GM23338 (cell line): ENCODE measurements around the gene ALMS1. TPM values are rescaled to one million over a fixed set of nuclear protein-coding genes. Genes with fewer than 3 reads are reported as not detected.

ENCODE experiments used
- ATAC-seq: fragments of 200-7000 bp; cut with Tn5 transposase; 3 replicates; pipeline ENCODE4 v1.9.1; 2020
- DNase-seq: peaks from one replicate; pipeline ENCODE4 v3.0.0-alpha.2; 2015; ENCODE audit warnings: low spot score
- H2AFZ ChIP-seq: fragments of 200-600 bp; sonication (generic); 2 replicates; pipeline ENCODE4 v1.8.0; 2016; ENCODE audit warnings: antibody characterized with exemption, mild to moderate bottlenecking, moderate library complexity
- H3F3A ChIP-seq: fragments of 200-600 bp; sonication (generic); replicated peaks from 2 replicates; pipeline ENCODE4 v1.8.0; 2017; ENCODE audit warnings: antibody characterized with exemption, mixed run types, low read depth
- H3K27ac ChIP-seq: fragments of 200-600 bp; sonication (generic); 2 replicates; pipeline ENCODE4 v1.6.1; 2016; ENCODE audit warnings: low read depth
- H3K27me3 ChIP-seq: fragments of 200-600 bp; sonication (generic); 2 replicates; pipeline ENCODE4 v1.8.0; 2016; ENCODE audit warnings: mild to moderate bottlenecking, mixed run types, moderate library complexity; ENCODE audit not compliant: insufficient read depth
- H3K36me3 ChIP-seq: fragments of 200-600 bp; sonication (generic); 2 replicates; pipeline ENCODE4 v1.8.0; 2016; ENCODE audit warnings: mild to moderate bottlenecking; ENCODE audit not compliant: insufficient read depth
- H3K4me1 ChIP-seq: fragments of 200-600 bp; sonication (generic); 2 replicates; pipeline ENCODE4 v1.8.0; 2016; ENCODE audit warnings: mild to moderate bottlenecking, moderate library complexity; ENCODE audit not compliant: insufficient read depth
- H3K4me2 ChIP-seq: fragments of 200-600 bp; sonication (generic); 2 replicates; pipeline ENCODE4 v1.7.1; 2017; ENCODE audit warnings: mixed run types
- H3K4me3 ChIP-seq: fragments of 200-600 bp; sonication (generic); 2 replicates; pipeline ENCODE4 v1.6.1; 2016; ENCODE audit warnings: mixed run types
- H3K79me2 ChIP-seq: fragments of 200-600 bp; sonication (generic); replicated peaks from 2 replicates; pipeline ENCODE4 v1.8.0; 2017; ENCODE audit warnings: mild to moderate bottlenecking; ENCODE audit not compliant: insufficient read depth
- H3K9me2 ChIP-seq: fragments of 200-600 bp; sonication (generic); 2 replicates; pipeline ENCODE4 v1.8.0; 2017; ENCODE audit not compliant: insufficient read depth
- H4K20me1 ChIP-seq: fragments of 200-600 bp; sonication (generic); replicated peaks from 2 replicates; pipeline ENCODE4 v1.8.0; 2017; ENCODE audit warnings: mild to moderate bottlenecking; ENCODE audit not compliant: insufficient read depth
- H3K27ac Mint-ChIP-seq: 2 replicates; pipeline ENCODE4 v1.8.0; 2020; ENCODE audit warnings: inconsistent platforms, mild to moderate bottlenecking, moderate library complexity, mixed read lengths
- H3K27me3 Mint-ChIP-seq: 3 replicates; pipeline ENCODE4 v1.8.0; 2022; ENCODE audit warnings: low read depth, mild to moderate bottlenecking, moderate library complexity, mixed read lengths, inconsistent platforms; ENCODE audit not compliant: insufficient read depth, poor library complexity
- H3K36me3 Mint-ChIP-seq: 3 replicates; pipeline ENCODE4 v1.8.0; 2021; ENCODE audit warnings: low read depth, mild to moderate bottlenecking, inconsistent platforms, moderate library complexity, mixed read lengths
- H3K4me1 Mint-ChIP-seq: 3 replicates; pipeline ENCODE4 v1.8.0; 2020; ENCODE audit warnings: mild to moderate bottlenecking, inconsistent platforms, mixed read lengths
- H3K4me3 Mint-ChIP-seq: 3 replicates; pipeline ENCODE4 v1.8.0; 2021; ENCODE audit warnings: moderate library complexity, mild to moderate bottlenecking, inconsistent platforms, mixed read lengths
- H3K9me3 Mint-ChIP-seq: 3 replicates; pipeline ENCODE4 v1.8.0; 2020; ENCODE audit warnings: moderate library complexity, mild to moderate bottlenecking, inconsistent platforms, mixed read lengths
- EZH2 ChIP-seq: fragments of 200-600 bp; sonication (generic); IDR thresholded peaks from one replicate; pipeline ENCODE4 v1.8.0; 2017; ENCODE audit warnings: antibody characterized with exemption, mild to moderate bottlenecking, low read depth; ENCODE audit not compliant: unreplicated experiment
- JUNB ChIP-seq: IDR thresholded peaks from one replicate; pipeline ENCODE4 v1.6.1; 2016; ENCODE audit warnings: antibody characterized with exemption; ENCODE audit not compliant: unreplicated experiment
- POLR2AphosphoS5 ChIP-seq: IDR thresholded peaks from 2 replicates; pipeline ENCODE4 v1.6.1; 2016; ENCODE audit warnings: antibody characterized with exemption, low read depth
- ZNF114 ChIP-seq: fragments of 250-450 bp; sonication (Bioruptor Pico); IDR thresholded peaks from 2 replicates; pipeline ENCODE4 v1.5.0; 2020; ENCODE audit warnings: mild to moderate bottlenecking, moderate library complexity
- ZNF331 ChIP-seq: fragments of 250-450 bp; sonication (Bioruptor Pico); IDR thresholded peaks from 2 replicates; pipeline ENCODE4 v1.5.0; 2020; ENCODE audit warnings: low read depth, mild to moderate bottlenecking, moderate library complexity
- polyA plus RNA-seq: library from polyadenylated mRNA; unstranded; fragments of >200 nt; fragmentation: Nextera tagmentation; extraction: Ambion mirVana; gene quantifications from 2 replicates; pipeline ENCODE4 v1.2.1, GENCODE V29; 2016
- total RNA-seq: library from RNA; depleted of rRNA; stranded (reverse); fragments of >200 nt; shearing (Covaris generic); gene quantifications from 2 replicates; pipeline ENCODE4 v1.2.3, GENCODE V29; 2014
- TF ChIP-seq, protein P1 (sequence below): fragments of 250-450 bp; sonication (Bioruptor Pico); IDR thresholded peaks from 2 replicates; pipeline ENCODE4 v1.5.0; 2020; ENCODE audit warnings: mild to moderate bottlenecking, moderate library complexity
- TF ChIP-seq, protein P2 (sequence below): IDR thresholded peaks from 2 replicates; pipeline ENCODE4 v1.6.1; 2016; ENCODE audit warnings: antibody characterized with exemption
- TF ChIP-seq, protein P3 (sequence below): IDR thresholded peaks from one replicate; pipeline ENCODE4 v1.6.1; 2018; ENCODE audit warnings: antibody characterized with exemption; ENCODE audit not compliant: unreplicated experiment
- TF ChIP-seq, protein P4 (sequence below), 2 experiments: fragments of 200-600 bp in 1 of 2; sonication (generic) in 1 of 2; conservative IDR thresholded peaks; 2 replicates each; pipeline versions ENCODE4 v1.5.1 to v1.6.1; 2016 to 2017; ENCODE audit warnings: antibody characterized with exemption in 2 of 2, low read depth in 2 of 2, mild to moderate bottlenecking in 2 of 2, moderate library complexity in 1 of 2

Gene ALMS1
- total and polyA plus RNA-seq, 2 experiments from 2014 or later: 38.8 to 65.7 TPM

DNA sequence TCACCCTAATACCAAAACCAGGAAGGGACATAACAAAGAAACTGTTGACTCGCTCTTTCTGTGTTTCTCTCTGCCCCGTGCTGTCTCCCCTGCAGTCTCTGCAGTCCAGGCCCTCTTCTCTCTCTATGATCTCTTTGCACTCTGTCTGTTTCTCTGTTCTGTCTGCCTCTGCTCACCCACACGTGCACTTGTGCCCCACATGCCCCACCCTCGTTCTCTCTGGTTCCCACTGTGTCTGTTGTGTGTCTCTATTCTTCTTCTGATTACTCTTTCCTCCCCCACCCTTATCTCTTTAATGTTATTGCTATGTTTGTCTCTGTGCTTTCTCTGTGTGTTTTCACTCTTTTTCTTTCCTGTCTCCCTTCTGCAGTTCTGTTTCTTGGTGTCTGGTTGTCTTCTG is 202.5 kb downstream of the ALMS1 start (continued):
- TF ChIP-seq, protein P1, sequence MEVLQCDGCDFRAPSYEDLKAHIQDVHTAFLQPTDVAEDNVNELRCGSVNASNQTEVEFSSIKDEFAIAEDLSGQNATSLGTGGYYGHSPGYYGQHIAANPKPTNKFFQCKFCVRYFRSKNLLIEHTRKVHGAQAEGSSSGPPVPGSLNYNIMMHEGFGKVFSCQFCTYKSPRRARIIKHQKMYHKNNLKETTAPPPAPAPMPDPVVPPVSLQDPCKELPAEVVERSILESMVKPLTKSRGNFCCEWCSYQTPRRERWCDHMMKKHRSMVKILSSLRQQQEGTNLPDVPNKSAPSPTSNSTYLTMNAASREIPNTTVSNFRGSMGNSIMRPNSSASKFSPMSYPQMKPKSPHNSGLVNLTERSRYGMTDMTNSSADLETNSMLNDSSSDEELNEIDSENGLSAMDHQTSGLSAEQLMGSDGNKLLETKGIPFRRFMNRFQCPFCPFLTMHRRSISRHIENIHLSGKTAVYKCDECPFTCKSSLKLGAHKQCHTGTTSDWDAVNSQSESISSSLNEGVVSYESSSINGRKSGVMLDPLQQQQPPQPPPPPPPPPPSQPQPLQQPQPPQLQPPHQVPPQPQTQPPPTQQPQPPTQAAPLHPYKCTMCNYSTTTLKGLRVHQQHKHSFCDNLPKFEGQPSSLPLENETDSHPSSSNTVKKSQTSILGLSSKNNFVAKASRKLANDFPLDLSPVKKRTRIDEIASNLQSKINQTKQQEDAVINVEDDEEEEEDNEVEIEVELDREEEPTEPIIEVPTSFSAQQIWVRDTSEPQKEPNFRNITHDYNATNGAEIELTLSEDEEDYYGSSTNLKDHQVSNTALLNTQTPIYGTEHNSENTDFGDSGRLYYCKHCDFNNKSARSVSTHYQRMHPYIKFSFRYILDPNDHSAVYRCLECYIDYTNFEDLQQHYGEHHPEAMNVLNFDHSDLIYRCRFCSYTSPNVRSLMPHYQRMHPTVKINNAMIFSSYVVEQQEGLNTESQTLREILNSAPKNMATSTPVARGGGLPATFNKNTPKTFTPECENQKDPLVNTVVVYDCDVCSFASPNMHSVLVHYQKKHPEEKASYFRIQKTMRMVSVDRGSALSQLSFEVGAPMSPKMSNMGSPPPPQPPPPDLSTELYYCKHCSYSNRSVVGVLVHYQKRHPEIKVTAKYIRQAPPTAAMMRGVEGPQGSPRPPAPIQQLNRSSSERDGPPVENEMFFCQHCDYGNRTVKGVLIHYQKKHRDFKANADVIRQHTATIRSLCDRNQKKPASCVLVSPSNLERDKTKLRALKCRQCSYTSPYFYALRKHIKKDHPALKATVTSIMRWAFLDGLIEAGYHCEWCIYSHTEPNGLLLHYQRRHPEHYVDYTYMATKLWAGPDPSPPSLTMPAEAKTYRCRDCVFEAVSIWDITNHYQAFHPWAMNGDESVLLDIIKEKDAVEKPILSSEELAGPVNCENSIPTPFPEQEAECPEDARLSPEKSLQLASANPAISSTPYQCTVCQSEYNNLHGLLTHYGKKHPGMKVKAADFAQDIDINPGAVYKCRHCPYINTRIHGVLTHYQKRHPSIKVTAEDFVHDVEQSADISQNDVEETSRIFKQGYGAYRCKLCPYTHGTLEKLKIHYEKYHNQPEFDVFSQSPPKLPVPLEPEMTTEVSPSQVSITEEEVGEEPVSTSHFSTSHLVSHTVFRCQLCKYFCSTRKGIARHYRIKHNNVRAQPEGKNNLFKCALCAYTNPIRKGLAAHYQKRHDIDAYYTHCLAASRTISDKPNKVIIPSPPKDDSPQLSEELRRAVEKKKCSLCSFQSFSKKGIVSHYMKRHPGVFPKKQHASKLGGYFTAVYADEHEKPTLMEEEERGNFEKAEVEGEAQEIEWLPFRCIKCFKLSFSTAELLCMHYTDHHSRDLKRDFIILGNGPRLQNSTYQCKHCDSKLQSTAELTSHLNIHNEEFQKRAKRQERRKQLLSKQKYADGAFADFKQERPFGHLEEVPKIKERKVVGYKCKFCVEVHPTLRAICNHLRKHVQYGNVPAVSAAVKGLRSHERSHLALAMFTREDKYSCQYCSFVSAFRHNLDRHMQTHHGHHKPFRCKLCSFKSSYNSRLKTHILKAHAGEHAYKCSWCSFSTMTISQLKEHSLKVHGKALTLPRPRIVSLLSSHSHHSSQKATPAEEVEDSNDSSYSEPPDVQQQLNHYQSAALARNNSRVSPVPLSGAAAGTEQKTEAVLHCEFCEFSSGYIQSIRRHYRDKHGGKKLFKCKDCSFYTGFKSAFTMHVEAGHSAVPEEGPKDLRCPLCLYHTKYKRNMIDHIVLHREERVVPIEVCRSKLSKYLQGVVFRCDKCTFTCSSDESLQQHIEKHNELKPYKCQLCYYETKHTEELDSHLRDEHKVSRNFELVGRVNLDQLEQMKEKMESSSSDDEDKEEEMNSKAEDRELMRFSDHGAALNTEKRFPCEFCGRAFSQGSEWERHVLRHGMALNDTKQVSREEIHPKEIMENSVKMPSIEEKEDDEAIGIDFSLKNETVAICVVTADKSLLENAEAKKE: no peak
- TF ChIP-seq ZNF331: no peak
- TF ChIP-seq ZNF114: no peak

DNA sequence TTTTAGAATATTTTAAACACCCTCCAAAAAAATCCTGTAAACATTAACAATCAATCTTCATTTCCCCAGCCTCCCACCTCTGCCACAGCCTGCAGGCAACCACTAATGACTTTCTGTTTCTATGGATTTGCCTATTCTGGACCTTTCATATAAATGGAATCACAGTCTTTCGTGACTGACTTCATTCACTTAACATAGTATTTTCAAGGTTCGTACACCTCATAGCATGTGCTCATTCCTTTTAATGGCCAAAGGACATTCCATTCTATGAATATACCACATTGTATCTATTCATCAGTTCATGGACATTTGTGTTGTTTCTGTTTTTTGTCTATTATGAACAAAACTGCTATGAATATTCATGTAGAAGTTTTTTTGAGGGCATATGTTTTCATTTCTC is 208.0 kb downstream of the ALMS1 start:
- Mint-ChIP-seq H3K27me3 (peaks cover 2% of the 10 kb centered on the region), H3K4me3 (no peak overlapping the region), H3K4me1 (no peaks in the 10 kb centered on the region), H3K9me3 (peaks cover 5% of the 10 kb centered on the region; the same call in 1 of the 3 replicates), H3K36me3 (peaks cover 8% of the 10 kb centered on the region; the same call in 2 of the 3 replicates), H3K27ac (no peak overlapping the region)
- Histone ChIP-seq H3K27me3 (no peaks in the 10 kb centered on the region), H3K36me3 (no peaks in the 10 kb centered on the region), H3K4me3 (no peak overlapping the region), H3K4me2 (no peak overlapping the region), H3K9me2 (no peaks in the 10 kb centered on the region), H4K20me1 (0 out of 2 replicates have a peak, but pooled peaks cover 3% of the 10 kb centered on the region), H3F3A (no peaks in the 10 kb centered on the region), H3K79me2 (no peaks in the 10 kb centered on the region), H2AFZ (no peak overlapping the region), H3K4me1 (no peaks in the 10 kb centered on the region), H3K27ac (no peak overlapping the region)
- DNase-seq (no peak), ATAC-seq (no peak)
- TF ChIP-seq, protein P2, sequence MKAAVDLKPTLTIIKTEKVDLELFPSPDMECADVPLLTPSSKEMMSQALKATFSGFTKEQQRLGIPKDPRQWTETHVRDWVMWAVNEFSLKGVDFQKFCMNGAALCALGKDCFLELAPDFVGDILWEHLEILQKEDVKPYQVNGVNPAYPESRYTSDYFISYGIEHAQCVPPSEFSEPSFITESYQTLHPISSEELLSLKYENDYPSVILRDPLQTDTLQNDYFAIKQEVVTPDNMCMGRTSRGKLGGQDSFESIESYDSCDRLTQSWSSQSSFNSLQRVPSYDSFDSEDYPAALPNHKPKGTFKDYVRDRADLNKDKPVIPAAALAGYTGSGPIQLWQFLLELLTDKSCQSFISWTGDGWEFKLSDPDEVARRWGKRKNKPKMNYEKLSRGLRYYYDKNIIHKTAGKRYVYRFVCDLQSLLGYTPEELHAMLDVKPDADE: no peak
- TF ChIP-seq EZH2 (no peak), JUNB (no peak), POLR2AphosphoS5 (no peak), ZNF331 (no peak)
- TF ChIP-seq, protein P3, sequence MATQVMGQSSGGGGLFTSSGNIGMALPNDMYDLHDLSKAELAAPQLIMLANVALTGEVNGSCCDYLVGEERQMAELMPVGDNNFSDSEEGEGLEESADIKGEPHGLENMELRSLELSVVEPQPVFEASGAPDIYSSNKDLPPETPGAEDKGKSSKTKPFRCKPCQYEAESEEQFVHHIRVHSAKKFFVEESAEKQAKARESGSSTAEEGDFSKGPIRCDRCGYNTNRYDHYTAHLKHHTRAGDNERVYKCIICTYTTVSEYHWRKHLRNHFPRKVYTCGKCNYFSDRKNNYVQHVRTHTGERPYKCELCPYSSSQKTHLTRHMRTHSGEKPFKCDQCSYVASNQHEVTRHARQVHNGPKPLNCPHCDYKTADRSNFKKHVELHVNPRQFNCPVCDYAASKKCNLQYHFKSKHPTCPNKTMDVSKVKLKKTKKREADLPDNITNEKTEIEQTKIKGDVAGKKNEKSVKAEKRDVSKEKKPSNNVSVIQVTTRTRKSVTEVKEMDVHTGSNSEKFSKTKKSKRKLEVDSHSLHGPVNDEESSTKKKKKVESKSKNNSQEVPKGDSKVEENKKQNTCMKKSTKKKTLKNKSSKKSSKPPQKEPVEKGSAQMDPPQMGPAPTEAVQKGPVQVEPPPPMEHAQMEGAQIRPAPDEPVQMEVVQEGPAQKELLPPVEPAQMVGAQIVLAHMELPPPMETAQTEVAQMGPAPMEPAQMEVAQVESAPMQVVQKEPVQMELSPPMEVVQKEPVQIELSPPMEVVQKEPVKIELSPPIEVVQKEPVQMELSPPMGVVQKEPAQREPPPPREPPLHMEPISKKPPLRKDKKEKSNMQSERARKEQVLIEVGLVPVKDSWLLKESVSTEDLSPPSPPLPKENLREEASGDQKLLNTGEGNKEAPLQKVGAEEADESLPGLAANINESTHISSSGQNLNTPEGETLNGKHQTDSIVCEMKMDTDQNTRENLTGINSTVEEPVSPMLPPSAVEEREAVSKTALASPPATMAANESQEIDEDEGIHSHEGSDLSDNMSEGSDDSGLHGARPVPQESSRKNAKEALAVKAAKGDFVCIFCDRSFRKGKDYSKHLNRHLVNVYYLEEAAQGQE: no peak
- TF ChIP-seq, protein P4, sequence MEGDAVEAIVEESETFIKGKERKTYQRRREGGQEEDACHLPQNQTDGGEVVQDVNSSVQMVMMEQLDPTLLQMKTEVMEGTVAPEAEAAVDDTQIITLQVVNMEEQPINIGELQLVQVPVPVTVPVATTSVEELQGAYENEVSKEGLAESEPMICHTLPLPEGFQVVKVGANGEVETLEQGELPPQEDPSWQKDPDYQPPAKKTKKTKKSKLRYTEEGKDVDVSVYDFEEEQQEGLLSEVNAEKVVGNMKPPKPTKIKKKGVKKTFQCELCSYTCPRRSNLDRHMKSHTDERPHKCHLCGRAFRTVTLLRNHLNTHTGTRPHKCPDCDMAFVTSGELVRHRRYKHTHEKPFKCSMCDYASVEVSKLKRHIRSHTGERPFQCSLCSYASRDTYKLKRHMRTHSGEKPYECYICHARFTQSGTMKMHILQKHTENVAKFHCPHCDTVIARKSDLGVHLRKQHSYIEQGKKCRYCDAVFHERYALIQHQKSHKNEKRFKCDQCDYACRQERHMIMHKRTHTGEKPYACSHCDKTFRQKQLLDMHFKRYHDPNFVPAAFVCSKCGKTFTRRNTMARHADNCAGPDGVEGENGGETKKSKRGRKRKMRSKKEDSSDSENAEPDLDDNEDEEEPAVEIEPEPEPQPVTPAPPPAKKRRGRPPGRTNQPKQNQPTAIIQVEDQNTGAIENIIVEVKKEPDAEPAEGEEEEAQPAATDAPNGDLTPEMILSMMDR (conservative IDR thresholded peaks at IDR 0.05; ENCODE audit: low read depth in 2 of 2): no peak
